Activated CD4-positive, alpha-beta T cell treated with anti-CD3 and anti-CD28 coated beads, Interleukin-2, amount 10 ng/mL, durations not matched to agents 24 days and 14 days (primary cell): Measurements from ENCODE around the gene STMN3. TPM values are rescaled to one million over a fixed set of nuclear protein-coding genes. Genes with fewer than 3 reads are reported as not detected.

Experiments used
- DNase-seq: peaks from one replicate; pipeline ENCODE4 v3.0.0; 2022
- H3K27ac Mint-ChIP-seq: one replicate; pipeline ENCODE4 v1.8.0; 2022; ENCODE audit warnings: mild to moderate bottlenecking, mixed read lengths
- H3K27me3 Mint-ChIP-seq: one replicate; pipeline ENCODE4 v1.8.0; 2022; ENCODE audit warnings: mixed read lengths
- H3K36me3 Mint-ChIP-seq: one replicate; pipeline ENCODE4 v1.8.0; 2022; ENCODE audit warnings: low read depth, mild to moderate bottlenecking, mixed read lengths
- H3K4me1 Mint-ChIP-seq: one replicate; pipeline ENCODE4 v1.8.0; 2021; ENCODE audit warnings: mixed read lengths
- H3K4me3 Mint-ChIP-seq: one replicate; pipeline ENCODE4 v1.8.0; 2022; ENCODE audit warnings: mild to moderate bottlenecking, moderate library complexity, mixed read lengths
- H3K9me3 Mint-ChIP-seq: one replicate; pipeline ENCODE4 v1.8.0; 2021; ENCODE audit warnings: mixed read lengths
- intact Hi-C: fragments of 100-400 bp; cut with micrococcal nuclease; formaldehyde crosslinking; loops from one replicate; pipeline ENCODE4 v1.15.1; 2023
- total RNA-seq: library from RNA; stranded (reverse); gene quantifications from 2 replicates; pipeline ENCODE4 v1.2.3, GENCODE V29; 2022

Gene STMN3
- total RNA-seq, 1 donor from 2014 or later: 10.7 TPM

DNA sequence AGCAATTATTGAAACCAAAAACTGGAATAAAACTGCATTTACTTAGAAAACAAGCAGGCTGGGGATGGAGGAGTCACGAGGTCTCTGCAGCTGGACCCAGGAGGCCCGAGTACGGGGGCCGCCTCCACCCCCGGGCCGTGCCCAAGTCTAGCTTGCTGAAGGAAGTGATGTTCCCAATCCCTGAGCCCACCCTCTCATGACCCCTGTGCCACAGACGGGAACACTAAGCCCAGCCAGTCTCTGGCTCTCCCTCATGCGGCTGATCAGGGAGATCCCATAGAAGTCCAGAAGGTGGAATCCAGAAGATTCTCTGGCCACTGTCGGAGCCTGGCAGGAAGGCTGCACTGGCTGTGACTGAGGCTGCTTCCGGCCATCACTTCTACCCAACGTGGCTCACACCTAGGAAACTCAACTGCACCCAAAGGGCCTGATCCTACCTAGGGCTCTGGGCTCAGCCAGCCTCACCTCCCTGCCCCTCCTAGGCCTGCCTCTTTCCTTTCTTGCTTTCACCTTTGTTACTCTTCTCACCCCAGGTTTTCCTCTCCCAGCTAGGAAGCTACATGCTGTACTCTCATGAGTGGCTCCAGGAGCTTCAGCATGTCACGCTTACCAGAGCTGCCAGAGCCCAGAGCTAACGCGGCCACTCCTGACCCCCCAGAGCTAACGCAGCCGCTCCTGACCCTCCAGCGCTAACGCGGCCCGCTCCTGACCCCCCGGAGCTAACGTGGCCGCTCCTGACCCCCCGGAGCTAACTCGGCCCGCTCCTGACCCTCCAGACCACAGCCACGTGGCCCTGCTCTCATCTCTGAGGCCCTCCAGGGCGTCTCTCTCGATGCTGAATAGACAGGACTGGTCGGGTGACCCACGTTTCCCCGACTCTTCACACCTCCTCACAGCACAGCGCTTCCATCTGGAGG lies 54.5 kb downstream of the STMN3 start:
- no peak for DNase-seq
- intact Hi-C loops: no loop called here
- Mint-ChIP-seq H3K27ac (no peak overlapping the region), H3K4me1 (peaks cover 3% of the 10 kb centered on the region), H3K9me3 (no peaks in the 10 kb centered on the region), H3K27me3 (no peaks in the 10 kb centered on the region), H3K4me3 (no peak overlapping the region), H3K36me3 (peaks cover 46% of the 10 kb centered on the region)

DNA sequence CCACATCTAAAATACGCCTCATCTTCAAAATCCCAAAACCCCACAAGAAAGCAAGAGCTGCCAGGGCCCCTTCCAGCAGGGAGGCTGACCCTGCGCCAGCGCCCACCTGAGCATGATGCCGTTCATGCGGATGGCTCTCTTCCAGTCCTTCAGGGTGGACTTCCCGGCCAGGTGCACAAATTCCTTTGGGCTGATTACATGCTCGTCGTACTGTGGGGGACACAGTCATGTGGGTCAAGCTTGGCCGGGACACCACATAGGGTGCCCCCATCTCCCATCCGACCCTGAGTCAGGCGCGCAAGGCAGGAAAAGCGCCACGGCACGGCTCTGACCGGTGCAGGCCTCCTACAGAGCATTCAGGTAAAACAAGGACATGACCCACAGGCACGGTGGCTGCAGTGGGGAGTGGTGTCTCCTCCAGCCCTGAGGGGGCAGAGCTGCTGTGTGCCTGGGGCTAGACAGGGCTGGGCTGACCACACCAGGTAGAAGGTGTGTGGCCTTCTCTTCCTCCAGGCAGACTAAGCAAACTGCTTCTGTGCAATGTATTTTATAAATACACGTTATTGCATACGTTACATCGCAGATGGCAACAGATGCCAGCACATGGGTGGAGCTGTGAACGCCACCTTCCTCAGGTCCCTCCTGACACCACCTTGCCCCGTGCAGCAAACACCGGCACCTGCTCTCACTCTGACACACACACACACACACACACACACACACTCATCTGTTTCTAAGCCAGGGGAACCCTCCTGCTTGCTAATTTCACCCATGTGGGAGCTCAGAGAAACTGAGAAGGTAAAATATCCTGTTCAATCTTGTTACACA lies 55.4 kb downstream of the STMN3 start:
- no peak overlapping the region for H3K27ac Mint-ChIP-seq
- no peak for DNase-seq
- no peak overlapping the region for H3K4me3 Mint-ChIP-seq
- peaks cover 3% of the 10 kb centered on the region for H3K4me1 Mint-ChIP-seq
- peaks cover 49% of the 10 kb centered on the region for H3K36me3 Mint-ChIP-seq
- intact Hi-C loops: no loop called here
- H3K9me3 Mint-ChIP-seq: no peaks in the 10 kb centered on the region
- no peaks in the 10 kb centered on the region for H3K27me3 Mint-ChIP-seq

DNA sequence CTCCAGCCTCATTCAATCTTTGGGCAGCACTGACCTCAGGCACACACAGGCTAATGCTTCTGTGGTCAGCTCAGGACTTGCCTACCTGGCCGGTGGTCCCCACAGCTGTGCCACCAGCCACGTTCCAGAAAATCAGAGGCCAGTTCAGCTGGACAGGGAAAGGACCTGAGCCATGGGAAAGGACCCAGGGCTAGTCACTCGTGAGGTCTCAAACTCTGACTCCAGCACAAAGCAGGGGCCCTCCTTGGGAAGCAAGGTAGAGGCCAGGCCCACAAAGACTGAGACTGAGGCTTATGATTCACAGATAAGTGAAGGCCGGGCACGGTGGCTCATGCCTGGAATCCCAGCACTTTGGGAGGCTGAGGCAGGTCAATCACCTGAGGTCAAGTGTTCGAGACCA lies 56.8 kb downstream of the STMN3 start:
- DNase-seq: no peak
- intact Hi-C loops: no loop called here
- Mint-ChIP-seq H3K27me3 (no peaks in the 10 kb centered on the region), H3K9me3 (no peaks in the 10 kb centered on the region), H3K4me3 (no peak overlapping the region), H3K27ac (no peak overlapping the region), H3K36me3 (peaks cover 40% of the 10 kb centered on the region), H3K4me1 (peaks cover 1% of the 10 kb centered on the region)

DNA sequence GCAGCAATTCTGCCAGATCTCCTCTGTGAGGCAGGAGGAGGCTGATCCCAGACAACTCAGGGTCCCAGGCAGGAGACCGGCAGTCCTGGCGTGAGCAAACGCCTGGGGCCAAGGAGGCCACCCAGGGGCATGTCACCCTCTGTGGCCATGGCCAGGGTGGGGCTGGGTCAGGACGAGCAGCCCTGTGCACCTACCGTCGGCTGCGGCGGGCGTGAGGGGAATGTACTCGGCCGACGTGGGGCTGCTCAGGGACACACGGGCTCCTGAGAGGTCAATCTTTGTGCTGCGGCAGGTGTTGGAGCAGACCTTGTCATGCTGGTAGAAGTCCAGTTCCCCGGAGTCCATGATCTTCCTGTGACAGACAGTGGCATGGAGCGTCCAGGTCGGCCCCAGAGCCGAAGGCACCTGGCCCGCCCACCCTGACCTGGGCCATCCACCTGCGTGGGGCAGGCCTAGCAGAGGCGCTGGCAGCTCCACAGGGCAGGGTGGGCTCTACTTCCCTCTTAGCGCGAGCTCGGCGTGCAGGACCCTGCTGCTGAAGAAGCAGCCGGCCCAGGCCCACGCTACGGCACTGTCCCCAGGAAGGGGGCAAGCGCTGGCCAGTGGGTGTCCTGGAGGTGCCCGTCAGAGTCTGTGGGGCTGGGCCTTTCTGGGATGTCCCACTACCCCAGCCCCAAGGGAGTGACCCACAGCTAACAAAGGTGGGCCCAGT lies 57.7 kb downstream of the STMN3 start:
- Mint-ChIP-seq H3K27ac (no peak overlapping the region), H3K4me3 (no peak overlapping the region), H3K9me3 (no peaks in the 10 kb centered on the region), H3K36me3 (peaks cover 39% of the 10 kb centered on the region), H3K27me3 (no peaks in the 10 kb centered on the region), H3K4me1 (no peaks in the 10 kb centered on the region)
- no peak for DNase-seq
- intact Hi-C loops: no loop called here

DNA sequence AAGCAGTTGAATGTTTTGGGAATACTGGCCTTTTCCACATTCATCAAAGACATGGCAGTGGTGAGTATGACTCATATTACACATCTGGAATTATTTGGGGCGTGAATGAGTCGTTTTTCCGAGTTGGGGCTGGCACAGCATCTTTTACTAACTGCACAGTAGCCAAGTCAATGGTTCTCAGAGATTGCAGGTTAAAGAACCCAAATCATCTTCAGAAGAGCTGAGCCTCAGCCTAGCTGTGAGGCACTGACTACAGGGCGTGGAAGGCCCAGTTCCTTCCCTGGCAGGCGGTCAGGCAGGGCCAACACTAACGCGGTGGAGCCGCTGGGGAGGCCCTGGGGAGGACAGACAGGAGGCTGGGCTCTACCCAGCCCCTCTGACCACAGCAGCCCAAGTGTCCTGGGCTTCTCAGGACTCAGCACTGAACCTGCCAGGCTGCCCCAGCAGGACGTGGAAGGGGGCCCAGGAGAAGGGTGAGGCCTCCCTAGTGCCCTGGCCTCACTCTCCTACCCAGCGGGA lies 59.1 kb downstream of the STMN3 start:
- Mint-ChIP-seq H3K36me3 (peaks cover 44% of the 10 kb centered on the region), H3K9me3 (no peaks in the 10 kb centered on the region), H3K4me3 (no peak overlapping the region), H3K27me3 (no peaks in the 10 kb centered on the region), H3K27ac (no peak overlapping the region), H3K4me1 (no peaks in the 10 kb centered on the region)
- intact Hi-C loops: no loop called here
- no peak for DNase-seq

DNA sequence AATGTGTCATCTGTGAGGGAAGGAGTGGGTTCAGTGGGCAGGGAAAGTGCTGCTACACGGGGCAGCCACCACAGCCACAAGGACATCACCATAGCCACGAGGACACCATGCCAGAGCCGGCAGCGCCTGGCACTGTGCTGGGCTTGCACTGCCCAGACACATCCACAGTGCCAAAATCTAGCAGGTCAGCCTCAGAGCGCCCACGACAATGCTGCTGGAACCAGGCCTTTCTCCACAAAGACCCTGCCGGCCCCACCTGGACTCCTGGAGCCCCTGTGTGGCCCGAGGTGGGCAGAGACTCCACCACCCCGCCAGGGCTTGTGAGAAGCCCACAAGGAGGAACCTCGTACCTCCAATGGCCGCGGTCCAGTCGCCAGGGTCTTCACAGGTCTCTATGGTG lies 60.6 kb downstream of the STMN3 start:
- Mint-ChIP-seq H3K9me3 (no peaks in the 10 kb centered on the region), H3K27me3 (no peaks in the 10 kb centered on the region), H3K4me1 (peaks cover 4% of the 10 kb centered on the region), H3K4me3 (no peak overlapping the region), H3K27ac (no peak overlapping the region), H3K36me3 (peaks cover 41% of the 10 kb centered on the region)
- intact Hi-C loops: no loop called here
- DNase-seq: no peak

DNA sequence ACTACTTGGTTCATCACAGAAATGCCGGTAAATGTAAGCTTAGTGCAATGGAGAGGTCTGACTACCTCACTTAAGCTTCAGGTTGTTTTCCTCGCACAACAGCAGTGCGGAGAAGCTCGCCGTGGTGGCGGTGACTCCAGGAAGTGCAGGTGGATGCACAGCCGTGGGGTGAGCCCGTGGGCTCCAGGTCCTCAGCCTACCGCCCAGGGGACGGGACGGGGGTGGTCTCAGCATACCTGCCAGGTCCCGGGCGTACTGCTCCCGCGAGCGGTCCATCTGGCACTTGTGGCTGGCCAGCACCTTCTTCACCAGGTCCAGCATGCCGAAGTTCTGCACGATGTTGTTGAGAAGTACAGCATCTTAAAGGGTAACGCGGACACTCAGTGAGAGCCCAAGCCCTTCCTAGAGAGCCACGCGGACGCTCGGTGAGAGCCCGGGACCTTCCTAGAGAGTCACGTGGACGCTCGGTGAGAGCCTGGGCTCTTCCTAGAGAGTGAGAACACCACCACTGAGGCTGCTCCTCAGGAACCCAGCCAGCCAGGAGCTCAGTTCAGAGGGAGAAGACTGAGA lies 61.4 kb downstream of the STMN3 start:
- no peak for DNase-seq
- peaks cover 37% of the 10 kb centered on the region for H3K36me3 Mint-ChIP-seq
- no peak overlapping the region for H3K27ac Mint-ChIP-seq
- peaks cover 4% of the 10 kb centered on the region for H3K4me1 Mint-ChIP-seq
- no peak overlapping the region for H3K4me3 Mint-ChIP-seq
- H3K27me3 Mint-ChIP-seq: no peaks in the 10 kb centered on the region
- intact Hi-C loops: no loop called here
- H3K9me3 Mint-ChIP-seq: no peaks in the 10 kb centered on the region

DNA sequence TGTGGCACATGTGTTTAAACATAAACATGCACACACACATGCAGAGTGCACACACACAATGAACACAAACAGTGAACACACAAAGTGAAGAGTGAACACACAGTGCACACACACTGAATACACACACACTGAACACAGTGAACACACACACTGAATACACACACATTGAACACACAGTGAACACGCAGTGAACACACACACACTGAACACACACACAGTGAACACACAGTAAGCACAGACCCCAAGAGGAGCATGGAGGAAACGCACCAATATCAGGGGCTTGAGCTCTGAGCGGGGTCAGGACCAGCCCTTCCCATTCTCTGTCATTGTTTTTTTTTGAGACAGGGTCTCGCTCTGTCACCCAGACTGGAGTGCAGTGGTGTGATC lies 62.1 kb downstream of the STMN3 start:
- Mint-ChIP-seq H3K36me3 (peaks cover 36% of the 10 kb centered on the region), H3K4me3 (no peak overlapping the region), H3K27ac (no peak overlapping the region), H3K4me1 (peaks cover 4% of the 10 kb centered on the region), H3K9me3 (no peaks in the 10 kb centered on the region), H3K27me3 (no peaks in the 10 kb centered on the region)
- intact Hi-C loops: no loop called here
- DNase-seq: no peak

DNA sequence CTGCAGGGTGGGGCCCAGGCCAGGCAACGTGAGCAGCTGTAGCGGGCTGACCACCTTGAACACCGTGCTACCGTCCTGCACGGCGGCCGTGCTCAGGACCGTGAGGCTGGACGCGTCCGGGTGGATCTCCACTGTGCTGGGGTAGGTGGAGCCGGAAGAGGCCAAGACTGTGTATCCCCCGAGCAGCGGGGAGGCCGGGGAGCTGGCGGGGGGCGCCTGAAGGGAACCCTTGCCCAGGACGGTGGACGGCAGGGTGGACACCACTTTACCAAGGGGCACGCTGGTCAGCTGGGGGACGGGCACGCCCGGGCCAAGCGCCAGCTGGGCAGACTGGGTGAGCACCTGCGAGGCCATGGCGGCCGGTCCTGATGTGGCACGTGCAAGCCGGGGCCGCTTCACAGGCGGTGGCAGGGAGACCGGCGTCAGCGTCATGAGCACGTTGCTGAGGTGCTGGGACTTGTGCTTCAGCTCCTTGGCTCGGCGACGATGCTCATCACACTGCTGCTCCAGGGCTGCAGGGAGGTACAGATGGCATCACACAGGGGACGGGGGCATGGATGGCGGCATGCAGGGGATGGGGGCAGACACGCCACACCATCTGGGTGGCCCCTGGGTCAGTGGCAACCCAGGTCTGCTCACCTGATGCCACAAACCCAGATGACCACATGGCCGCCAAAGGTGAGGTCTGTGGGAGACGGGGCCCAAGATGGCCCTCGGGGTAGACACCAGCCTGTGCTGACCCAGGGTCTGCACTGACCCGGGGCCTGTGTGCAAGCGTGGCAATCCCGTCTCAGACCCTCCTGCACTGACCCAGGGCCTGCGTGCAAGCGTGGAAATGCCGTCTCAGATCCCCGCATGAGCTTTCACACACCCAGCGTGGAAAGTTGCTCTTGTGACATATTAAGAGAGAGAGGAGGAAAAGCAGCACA lies 62.7 kb downstream of the STMN3 start:
- Mint-ChIP-seq H3K4me1 (peaks cover 4% of the 10 kb centered on the region), H3K36me3 (peaks cover 36% of the 10 kb centered on the region), H3K27me3 (no peaks in the 10 kb centered on the region), H3K4me3 (no peak overlapping the region), H3K27ac (no peak overlapping the region), H3K9me3 (no peaks in the 10 kb centered on the region)
- DNase-seq: no peak
- intact Hi-C loops: no loop called here

Other genes with a start within 250 kb of the STMN3 start
- gene KCNQ2, start 180.8 kb downstream of the STMN3 start, total RNA-seq: 0.26 TPM in 1 of 2 replicates, not detected in the other
- 0.28 and 0.66 TPM in 2 replicates for gene EEF1A2, start 154.3 kb downstream of the STMN3 start, total RNA-seq
- 125 and 130 TPM in 2 replicates for gene PPDPF, start 132.7 kb downstream of the STMN3 start, total RNA-seq
- gene PTK6, start 116.0 kb downstream of the STMN3 start, total RNA-seq: 0.19 and 0.35 TPM in 2 replicates
- gene SRMS, start 105.7 kb downstream of the STMN3 start, total RNA-seq: not detected in 2 replicates
- gene FNDC11, start 99.3 kb downstream of the STMN3 start, total RNA-seq: 0.12 and 0.16 TPM in 2 replicates
- gene HELZ2, start 79.2 kb downstream of the STMN3 start, total RNA-seq: 13.7 and 15.9 TPM in 2 replicates
- gene GMEB2, start 26.3 kb downstream of the STMN3 start, total RNA-seq: 13.9 and 14.1 TPM in 2 replicates
- 60.7 and 64.7 TPM in 2 replicates for gene RTEL1, start 4.9 kb upstream of the STMN3 start, total RNA-seq
- gene TNFRSF6B, start 43.2 kb upstream of the STMN3 start, total RNA-seq: not detected in 2 replicates
- 63.4 and 70.4 TPM in 2 replicates for gene ARFRP1, start 54.6 kb upstream of the STMN3 start, total RNA-seq
- 37.3 and 38.1 TPM in 2 replicates for gene ZGPAT, start 54.6 kb upstream of the STMN3 start, total RNA-seq
- 10.1 and 12.2 TPM in 2 replicates for gene LIME1, start 83.2 kb upstream of the STMN3 start, total RNA-seq
- 41.0 and 43.6 TPM in 2 replicates for gene SLC2A4RG, start 86.4 kb upstream of the STMN3 start, total RNA-seq
- gene ZBTB46, start 177.8 kb upstream of the STMN3 start, total RNA-seq: 0.84 and 1.0 TPM in 2 replicates
- gene ABHD16B, start 208.1 kb upstream of the STMN3 start, total RNA-seq: 0.19 TPM in 1 of 2 replicates, not detected in the other
- 75.9 and 78.8 TPM in 2 replicates for gene TPD52L2, start 211.8 kb upstream of the STMN3 start, total RNA-seq
- gene DNAJC5, start 241.7 kb upstream of the STMN3 start, total RNA-seq: 42.3 and 43.1 TPM in 2 replicates